ENCODE measurements around the gene FAM81A. TPM values are rescaled to one million over a fixed set of nuclear protein-coding genes. Genes with fewer than 3 reads are reported as not detected.

Gene FAM81A
- total RNA-seq, 2 experiments from 2014 or later: not detected

DNA sequence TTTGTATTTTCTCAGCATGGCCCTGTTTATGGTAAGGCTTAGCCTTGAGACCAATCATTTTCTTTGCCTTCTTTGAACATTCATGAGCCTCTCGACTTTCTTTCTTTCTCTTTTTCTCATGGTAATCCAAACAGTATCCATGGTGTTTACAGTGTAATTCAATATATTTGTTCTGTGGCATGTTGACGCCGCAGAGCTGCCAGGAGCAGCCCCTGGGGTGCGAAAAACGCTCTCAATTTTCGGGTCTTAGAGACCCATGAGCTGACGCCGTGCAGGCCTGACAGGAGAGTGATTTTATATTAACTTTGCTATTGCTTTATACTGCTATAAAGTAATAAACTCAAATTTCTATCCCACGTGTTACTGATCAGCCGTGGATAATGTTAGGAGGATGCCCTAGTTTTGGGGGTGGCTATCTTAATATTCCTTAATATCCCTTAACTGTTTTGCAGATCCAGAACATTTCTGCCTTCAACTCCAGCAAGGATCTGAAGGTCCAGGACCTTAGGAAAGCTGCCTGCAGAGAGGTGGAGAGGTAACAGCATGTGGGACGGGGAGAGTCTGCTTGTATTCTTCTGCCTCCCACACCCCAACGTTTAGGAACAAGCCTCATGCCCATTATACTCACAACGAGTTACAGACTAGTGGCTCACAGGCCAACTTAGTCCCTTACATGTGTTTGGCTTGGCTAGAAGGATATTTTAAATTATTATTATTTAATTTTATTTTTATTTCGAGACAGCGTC lies 36.0 kb upstream of the FAM81A start:
- DNase-seq: no peak
- intact Hi-C loops (cut with DNase I, micrococcal nuclease): no loop called here
- ATAC-seq (ENCODE audit: poor library complexity): no peak
- no peak for TF ChIP-seq CTCF (IDR thresholded peaks at IDR 0.05)
- Histone ChIP-seq H3K9me3 (ENCODE audit: control insufficient read depth in 1 of 2, insufficient read depth in 1 of 2, low read length in 2 of 2) (no peaks in the 10 kb centered on the region), H3K4me1 (ENCODE audit: insufficient read depth, low read length) (no peaks in the 10 kb centered on the region), H3K36me3 (ENCODE audit: insufficient read depth, low read length) (no peaks in the 10 kb centered on the region), H3K27ac (ENCODE audit: low read depth in 1 of 2, low read length in 2 of 2) (no peak overlapping the region), H3K27me3 (ENCODE audit: control insufficient read depth in 1 of 2, insufficient read depth in 2 of 2, low read length in 2 of 2) (peaks cover 2 to 6% of the 10 kb centered on the region in 2 experiments), H3K4me3 (ENCODE audit: low read length) (no peak overlapping the region)
- no peaks in the 10 kb centered on the region for H3K36me3 Mint-ChIP-seq (ENCODE audit: low read depth)
- H3K4me3 Mint-ChIP-seq: no peak overlapping the region
- H3K9me3 Mint-ChIP-seq: no peaks in the 10 kb centered on the region
- no peak overlapping the region for H3K27ac Mint-ChIP-seq
- ChIA-PET POLR2A (no interaction called here), CTCF (no interaction called here)
- H3K27me3 Mint-ChIP-seq: peaks cover 14% of the 10 kb centered on the region
- no peaks in the 10 kb centered on the region for H3K4me1 Mint-ChIP-seq (ENCODE audit: low read depth)

- ChIA-PET CTCF (no interaction called here), POLR2A (interaction anchor here (0.6 kb wide), 1 partner anchor 105 kb away, joined by 3 read pairs; no protein-coding TSS in a partner anchor)
- no peaks in the 10 kb centered on the region for H3K4me1 Mint-ChIP-seq (ENCODE audit: low read depth)
- H3K4me3 Mint-ChIP-seq: no peak overlapping the region
- H3K27me3 Mint-ChIP-seq: peaks cover 13% of the 10 kb centered on the region
- Histone ChIP-seq H3K36me3 (ENCODE audit: insufficient read depth, low read length) (no peaks in the 10 kb centered on the region), H3K27ac (ENCODE audit: low read depth in 1 of 2, low read length in 2 of 2) (no peak overlapping the region), H3K9me3 (ENCODE audit: control insufficient read depth in 1 of 2, insufficient read depth in 1 of 2, low read length in 2 of 2) (no peaks in the 10 kb centered on the region), H3K27me3 (ENCODE audit: control insufficient read depth in 1 of 2, insufficient read depth in 2 of 2, low read length in 2 of 2) (peaks cover 0 to 2% of the 10 kb centered on the region in 2 experiments), H3K4me1 (ENCODE audit: insufficient read depth, low read length) (no peaks in the 10 kb centered on the region), H3K4me3 (ENCODE audit: low read length) (no peak overlapping the region)
- no peak overlapping the region for H3K27ac Mint-ChIP-seq
- no peak for TF ChIP-seq CTCF (IDR thresholded peaks at IDR 0.05)
- no peak for DNase-seq
- H3K9me3 Mint-ChIP-seq: no peaks in the 10 kb centered on the region
- ATAC-seq (ENCODE audit: poor library complexity): no peak
- H3K36me3 Mint-ChIP-seq (ENCODE audit: low read depth): no peaks in the 10 kb centered on the region
- intact Hi-C loops (cut with DNase I, micrococcal nuclease): no loop called here
These were observed 32.9 kb upstream of the FAM81A start for GRCh38 chr15:59405079-59405478.

DNA sequence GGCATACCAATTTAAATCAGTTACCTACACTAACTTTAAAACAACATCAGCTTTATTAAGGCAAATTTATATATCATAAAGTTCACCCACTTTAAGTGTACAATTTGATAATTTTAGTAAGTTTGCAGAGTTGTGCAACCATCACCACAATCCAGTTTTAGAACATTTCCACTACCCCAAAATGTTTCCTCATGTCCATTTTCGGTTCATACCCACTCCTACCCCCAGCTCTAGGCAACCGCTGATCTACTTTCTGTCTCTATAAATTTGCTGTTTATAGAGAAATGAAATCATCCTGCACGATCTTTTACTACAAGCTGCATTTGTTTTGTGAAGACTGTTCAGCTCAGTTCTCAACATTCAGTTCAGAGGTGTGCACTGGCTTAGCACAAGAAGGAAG lies 31.5 kb upstream of the FAM81A start:
- Mint-ChIP-seq H3K36me3 (ENCODE audit: low read depth) (no peaks in the 10 kb centered on the region), H3K9me3 (no peaks in the 10 kb centered on the region), H3K4me3 (no peak overlapping the region), H3K27ac (no peak overlapping the region), H3K27me3 (peaks cover 8% of the 10 kb centered on the region), H3K4me1 (ENCODE audit: low read depth) (no peaks in the 10 kb centered on the region)
- no peak for ATAC-seq (ENCODE audit: poor library complexity)
- POLR2A ChIA-PET: no interaction called here
- intact Hi-C loops (cut with DNase I, micrococcal nuclease): no loop called here
- no peak overlapping the region for H3K27ac ChIP-seq (ENCODE audit: low read depth in 1 of 2, low read length in 2 of 2)
- H3K4me3 ChIP-seq (ENCODE audit: low read length): no peak overlapping the region
- no peaks in the 10 kb centered on the region for H3K9me3 ChIP-seq (ENCODE audit: control insufficient read depth in 1 of 2, insufficient read depth in 1 of 2, low read length in 2 of 2)
- CTCF ChIA-PET: interaction anchor here (0.7 kb wide), 1 partner anchor 1122 kb away, joined by 3 read pairs; no protein-coding TSS in a partner anchor
- no peaks in the 10 kb centered on the region for H3K36me3 ChIP-seq (ENCODE audit: insufficient read depth, low read length)
- TF ChIP-seq CTCF (IDR thresholded peaks at IDR 0.05): no peak
- no peaks in the 10 kb centered on the region for H3K27me3 ChIP-seq (ENCODE audit: control insufficient read depth in 1 of 2, insufficient read depth in 2 of 2, low read length in 2 of 2)
- no peak for DNase-seq
- no peaks in the 10 kb centered on the region for H3K4me1 ChIP-seq (ENCODE audit: insufficient read depth, low read length)

Data from CD4-positive, alpha-beta T cell (primary cell).